ENCODE results near the gene RGS8.

Gene RGS8

GRCh38 chr1:182671750-182672486, 12.5 kb downstream of the RGS8 start:
- ChIA-PET POLR2A (no interaction called here), CTCF (interaction anchor here (0.8 to 1.5 kb wide), 5 partner anchors 9 to 529 kb away, joined by 3 read pairs; no protein-coding TSS in a partner anchor)
- DNase-seq (ENCODE audit: extremely low spot score) = no peak
- no peak for TF ChIP-seq CTCF (IDR thresholded peaks at IDR 0.05; ENCODE audit: control extremely low read depth, extremely low read depth, low read depth, missing control alignments)

DNA sequence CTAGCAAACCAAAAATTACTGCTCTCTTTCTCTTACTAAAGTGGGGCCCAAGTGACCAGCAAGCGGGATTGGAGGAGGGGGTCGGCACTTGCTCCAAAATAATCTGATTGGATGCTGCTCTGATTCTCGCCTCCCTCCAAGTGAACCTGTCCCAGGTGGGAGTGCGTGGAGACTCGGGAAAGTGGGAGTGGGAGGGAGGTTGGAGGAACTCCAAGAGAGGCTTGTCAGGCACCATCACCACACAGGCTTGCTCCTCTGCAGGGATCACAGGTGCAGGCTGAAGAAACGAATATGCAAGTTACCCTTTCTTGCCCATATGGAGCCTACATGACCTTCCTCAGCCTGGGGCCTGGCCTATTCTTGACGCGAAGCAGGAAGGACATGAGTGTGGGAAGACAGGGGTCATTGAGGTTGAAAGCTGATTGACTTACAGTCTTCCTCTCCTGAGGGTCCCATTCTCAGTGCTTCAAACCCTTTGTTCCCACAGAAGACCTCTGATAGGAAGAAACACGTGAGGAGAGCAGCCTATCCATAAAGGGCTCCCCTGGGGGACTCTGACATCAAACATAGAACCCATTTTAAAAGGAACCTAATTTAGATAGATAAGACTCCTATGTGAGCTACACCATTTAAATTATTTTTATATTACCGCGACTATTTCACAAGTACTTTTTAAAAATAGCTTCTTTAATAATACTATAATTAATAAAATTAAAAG, 14.2 kb downstream of the RGS8 start:
- POLR2A ChIA-PET = no interaction called here
- no peak for TF ChIP-seq CTCF (IDR thresholded peaks at IDR 0.05; ENCODE audit: control extremely low read depth, extremely low read depth, low read depth, missing control alignments)
- CTCF ChIA-PET = interaction anchor here (0.8 kb wide), 2 partner anchors 9 to 12 kb away, joined by 4 to 5 read pairs; no protein-coding TSS in a partner anchor
- no peak for DNase-seq (ENCODE audit: extremely low spot score)

DNA sequence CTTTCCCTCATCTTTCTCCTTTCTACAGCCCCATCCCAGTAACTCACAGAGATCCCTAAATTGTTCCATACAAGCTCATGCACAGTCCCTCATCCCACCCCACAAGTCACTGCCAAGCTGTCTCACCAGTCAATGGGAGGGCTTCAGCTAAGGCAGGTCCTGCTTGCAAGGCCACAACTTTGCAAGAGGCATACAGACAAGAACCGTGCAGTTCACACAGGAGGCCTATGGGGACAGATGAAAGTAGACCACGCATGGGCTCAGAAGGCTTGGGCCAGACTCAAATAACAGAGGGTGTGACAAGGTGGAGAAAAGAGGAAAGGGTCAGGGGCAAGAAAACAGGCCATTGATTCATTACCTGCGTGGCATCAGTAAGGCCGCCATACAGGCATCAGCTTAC, 15.1 kb downstream of the RGS8 start:
- CTCF ChIA-PET = no interaction called here
- DNase-seq (ENCODE audit: extremely low spot score) = no peak
- no peak for TF ChIP-seq CTCF (IDR thresholded peaks at IDR 0.05; ENCODE audit: control extremely low read depth, extremely low read depth, low read depth, missing control alignments)
- POLR2A ChIA-PET = no interaction called here

- POLR2A ChIA-PET = no interaction called here
- no peak for TF ChIP-seq CTCF (IDR thresholded peaks at IDR 0.05; ENCODE audit: control extremely low read depth, extremely low read depth, low read depth, missing control alignments)
- CTCF ChIA-PET = interaction anchor here (1.0 to 1.2 kb wide), 2 partner anchors 13 to 23 kb away, joined by 3 read pairs; no protein-coding TSS in a partner anchor
Measured at GRCh38 chr1:182668521-182669054, 15.8 kb downstream of the RGS8 start.

DNA sequence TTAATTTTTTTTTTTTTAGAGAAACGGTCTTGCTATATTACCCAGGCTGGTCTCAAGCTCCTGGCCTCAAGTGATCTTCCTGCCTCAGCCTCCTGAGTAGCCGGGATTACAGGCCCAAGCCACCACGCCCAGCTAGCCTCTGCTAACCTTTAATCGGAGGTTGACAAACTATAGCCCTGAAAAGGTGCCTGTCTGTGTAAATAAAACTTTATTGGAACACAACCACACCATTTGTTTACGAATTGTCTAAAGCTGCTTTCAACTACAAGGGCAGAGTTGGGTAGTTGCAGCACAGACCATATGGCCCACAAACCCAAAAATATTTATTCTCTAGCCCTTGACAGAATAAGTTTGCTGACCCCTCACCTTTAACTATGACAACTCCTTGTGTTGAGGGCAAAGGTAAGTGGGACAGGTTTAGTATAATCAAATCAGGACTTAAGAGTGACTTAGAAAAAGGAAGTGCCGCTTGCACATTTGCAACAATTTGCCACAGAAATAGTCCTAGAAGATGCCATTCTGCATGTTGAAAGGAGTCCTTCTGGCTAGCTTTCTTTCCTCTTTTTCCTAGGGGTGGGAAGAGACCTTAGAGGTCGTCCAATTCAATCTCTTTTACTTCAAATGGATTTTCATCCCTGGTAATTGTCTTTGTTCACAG, 16.4 kb downstream of the RGS8 start:
- CTCF ChIA-PET = interaction anchor here (1.0 to 3.1 kb wide), 7 partner anchors 9 to 72 kb away, joined by 3 to 14 read pairs (median 5); no protein-coding TSS in a partner anchor
- DNase-seq (ENCODE audit: extremely low spot score) = no peak
- no peak for TF ChIP-seq CTCF (IDR thresholded peaks at IDR 0.05; ENCODE audit: control extremely low read depth, extremely low read depth, low read depth, missing control alignments)
- POLR2A ChIA-PET = no interaction called here

More at GRCh38 chr1:182668521-182669054, 15.8 kb downstream of the RGS8 start:
- no peak for DNase-seq (ENCODE audit: extremely low spot score)

- ChIA-PET CTCF (interaction anchor here (0.9 to 3.1 kb wide), 14 partner anchors 8 to 116 kb away, joined by 3 to 14 read pairs (median 4); no protein-coding TSS in a partner anchor), POLR2A (no interaction called here)
- DNase-seq (ENCODE audit: extremely low spot score) = no peak
- no peak for TF ChIP-seq CTCF (IDR thresholded peaks at IDR 0.05; ENCODE audit: control extremely low read depth, extremely low read depth, low read depth, missing control alignments)
Measured at GRCh38 chr1:182666706-182667105, 17.7 kb downstream of the RGS8 start.

Data from GM10248 (cell line).